ENCODE measurements around the gene BEND7.

Gene BEND7, protein sequence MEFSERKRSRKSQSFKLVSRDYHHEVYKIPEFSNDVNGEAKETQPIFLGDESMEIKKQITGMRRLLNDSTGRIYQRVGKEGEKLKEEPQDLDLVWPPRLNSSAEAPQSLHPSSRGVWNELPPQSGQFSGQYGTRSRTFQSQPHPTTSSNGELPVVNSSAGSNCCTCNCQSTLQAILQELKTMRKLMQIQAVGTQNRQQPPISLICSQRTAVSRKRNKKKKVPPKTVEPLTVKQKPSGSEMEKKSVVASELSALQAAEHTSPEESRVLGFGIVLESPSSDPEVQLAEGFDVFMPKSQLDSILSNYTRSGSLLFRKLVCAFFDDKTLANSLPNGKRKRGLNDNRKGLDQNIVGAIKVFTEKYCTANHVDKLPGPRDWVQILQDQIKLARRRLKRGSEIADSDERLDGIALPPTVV

DNA sequence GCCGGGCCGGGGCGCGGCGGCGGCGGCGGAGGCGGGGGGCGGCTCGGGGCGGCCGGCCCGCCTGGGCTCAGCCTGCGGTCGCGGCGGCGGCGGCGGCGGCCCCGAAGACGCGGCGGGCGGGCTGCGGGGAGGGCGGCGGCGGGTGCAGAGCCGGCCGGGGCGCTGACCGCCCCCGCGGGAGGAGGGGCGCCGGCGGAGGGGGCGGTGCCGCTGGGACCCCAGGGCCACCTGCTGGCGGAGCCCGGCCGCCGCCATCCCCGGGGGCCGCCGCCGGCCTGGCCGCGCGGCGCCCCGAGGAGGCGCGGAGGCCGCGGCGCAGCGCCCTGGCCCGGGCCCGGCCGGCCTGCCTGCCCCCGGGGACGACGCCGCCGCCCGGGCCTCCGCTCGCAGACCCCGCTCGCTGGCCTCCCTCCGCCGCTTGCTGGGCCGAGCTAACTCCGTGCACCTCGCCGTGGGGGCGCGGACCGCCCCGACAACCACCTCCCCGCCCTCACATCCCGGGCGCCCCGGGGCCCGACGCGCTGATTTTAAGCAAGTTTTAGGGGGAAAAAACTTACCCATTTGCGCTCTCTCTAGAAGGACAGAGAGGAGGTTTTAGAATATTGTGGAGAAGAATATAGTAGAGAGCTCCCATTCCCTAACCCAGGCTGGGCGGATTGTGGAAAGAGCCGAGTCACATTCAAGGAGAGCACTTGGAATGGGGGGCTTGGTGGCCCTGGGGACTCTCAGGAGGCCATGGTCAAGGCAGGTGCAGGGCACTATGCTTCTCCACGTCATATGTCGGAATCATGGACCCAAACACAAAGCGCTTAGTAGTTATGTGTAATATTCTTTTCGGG lies at the start of gene BEND7:
TSS of gene BEND7 (minus strand) at position 140 of the 839 bp plus-strand sequence. CDS start 481 bp downstream, outside the sequence.
- peak within 1 kb of the TSS; percentile 74; the same call in 1 of the 2 replicates for H3K27ac ChIP-seq
- TF ChIP-seq CTCF (conservative IDR thresholded peaks at IDR 0.05) = peak; percentile 18

- no peak for TF ChIP-seq CTCF (conservative IDR thresholded peaks at IDR 0.05)
- no peak overlapping the region for H3K27ac ChIP-seq
These were observed 45.1 kb upstream of the BEND7 start for GRCh38 chr10:13573960-13574359.

- no peak overlapping the region for H3K27ac ChIP-seq
- TF ChIP-seq CTCF (conservative IDR thresholded peaks at IDR 0.05) = no peak
These were observed 42.7 kb upstream of the BEND7 start for GRCh38 chr10:13571541-13571940.

- TF ChIP-seq CTCF (conservative IDR thresholded peaks at IDR 0.05) = no peak
These were observed 38.2 kb upstream of the BEND7 start for GRCh38 chr10:13567030-13567429.

DNA sequence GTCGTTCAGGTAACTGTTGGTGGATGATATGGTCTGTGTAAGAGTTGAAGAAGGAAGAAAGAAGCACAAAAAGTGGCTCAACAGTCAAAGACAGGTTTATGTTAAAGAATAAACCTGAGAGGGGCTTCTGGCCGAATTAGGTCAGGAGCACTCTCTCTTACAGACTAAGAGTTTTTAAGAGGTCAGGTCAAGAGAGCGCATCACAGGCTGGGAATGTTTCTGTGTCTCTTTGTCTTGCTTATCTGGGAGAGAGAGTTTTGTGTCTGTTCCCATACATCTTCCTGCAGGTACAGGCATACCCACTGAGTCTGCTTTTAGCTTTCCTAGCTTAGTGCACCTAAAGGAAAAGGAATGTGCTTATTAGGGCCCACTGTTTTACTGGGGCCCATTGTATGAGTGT lies 35.8 kb upstream of the BEND7 start:
- no peak for TF ChIP-seq CTCF (conservative IDR thresholded peaks at IDR 0.05)

More at GRCh38 chr10:13567030-13567429, 38.2 kb upstream of the BEND7 start:
- H3K27ac ChIP-seq = no peak overlapping the region

DNA sequence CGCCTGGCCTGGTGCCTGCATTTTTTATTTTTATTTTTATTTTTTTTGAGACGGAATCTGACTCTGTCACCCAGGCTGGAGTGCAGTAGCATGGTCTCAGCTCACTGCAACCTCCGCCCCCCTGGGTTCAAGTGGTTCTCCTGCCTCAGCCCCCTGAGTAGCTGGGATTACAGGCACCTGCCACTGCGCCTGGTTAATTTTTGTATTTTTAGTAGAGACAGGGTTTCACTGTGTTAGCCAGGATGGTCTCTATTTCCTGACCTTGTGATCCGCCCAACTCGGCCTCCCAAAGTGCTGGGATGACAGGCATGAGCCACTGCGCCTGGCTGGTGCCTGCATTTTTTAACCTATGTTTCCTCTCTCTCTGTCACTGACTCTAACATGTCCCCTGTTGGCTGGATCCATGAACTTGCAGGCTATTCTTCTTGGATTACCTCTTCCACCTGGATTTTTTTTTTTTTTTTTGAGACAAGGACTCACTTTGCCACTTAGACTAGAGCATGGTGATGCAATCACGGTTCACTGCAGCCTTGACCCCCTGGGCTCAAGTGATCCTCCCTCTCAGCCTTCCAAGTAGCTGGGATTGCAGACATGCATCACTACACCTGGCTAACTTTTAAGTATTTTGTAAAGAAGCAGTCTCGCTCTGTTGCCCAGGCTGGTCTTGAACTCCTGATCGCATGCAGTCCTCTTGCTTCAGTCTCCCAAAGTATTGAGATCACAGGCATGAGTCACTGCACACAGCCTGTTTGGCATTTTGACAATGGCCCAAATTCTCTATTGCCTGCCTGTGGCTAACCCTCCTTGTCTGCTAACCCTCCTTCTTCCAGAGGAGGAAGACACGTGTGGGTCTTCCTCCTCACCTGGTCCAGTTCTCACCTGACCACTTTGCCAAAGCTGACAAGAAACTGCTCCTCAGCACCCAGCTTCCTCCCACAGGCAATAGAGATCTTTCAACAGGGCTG lies 34.9 kb upstream of the BEND7 start:
- no peak overlapping the region for H3K27ac ChIP-seq
- TF ChIP-seq CTCF (conservative IDR thresholded peaks at IDR 0.05) = no peak

More for the DNA sequence above, 35.8 kb upstream of the BEND7 start:
- no peak overlapping the region for H3K27ac ChIP-seq
